GM21360 (cell line): ENCODE results near the gene FOXR1.
A peak's percentile ranks its signal among the peaks of the same experiment; 100 is the strongest.

Experiments
- ATAC-seq: cut with Tn5 transposase; IDR thresholded peaks from one replicate; pipeline ENCODE4 v1.9.1; 2021; ENCODE audit warnings: mild to moderate bottlenecking, moderate library complexity; ENCODE audit not compliant: unreplicated experiment

The FOXR1 gene, protein sequence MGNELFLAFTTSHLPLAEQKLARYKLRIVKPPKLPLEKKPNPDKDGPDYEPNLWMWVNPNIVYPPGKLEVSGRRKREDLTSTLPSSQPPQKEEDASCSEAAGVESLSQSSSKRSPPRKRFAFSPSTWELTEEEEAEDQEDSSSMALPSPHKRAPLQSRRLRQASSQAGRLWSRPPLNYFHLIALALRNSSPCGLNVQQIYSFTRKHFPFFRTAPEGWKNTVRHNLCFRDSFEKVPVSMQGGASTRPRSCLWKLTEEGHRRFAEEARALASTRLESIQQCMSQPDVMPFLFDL

DNA sequence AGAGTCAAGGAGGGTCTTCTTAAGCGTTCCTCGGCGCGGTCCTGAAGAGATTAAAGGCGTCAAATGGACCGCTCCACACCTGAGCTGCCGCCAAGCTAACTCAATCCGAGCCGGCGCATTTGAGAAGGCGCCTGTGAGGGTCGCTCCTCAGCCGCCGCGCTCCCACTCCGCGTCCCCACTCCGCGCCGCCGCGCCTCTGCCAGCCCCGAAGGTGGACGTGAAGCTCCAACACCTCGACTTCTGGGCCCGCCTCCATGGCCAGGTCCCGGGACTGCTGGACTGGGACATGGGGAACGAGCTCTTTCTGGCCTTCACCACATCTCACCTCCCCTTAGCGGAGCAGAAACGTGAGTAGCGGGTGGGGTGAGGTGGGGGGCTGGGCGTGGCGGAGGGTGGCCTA, at the start of gene FOXR1:
FOXR1 (plus strand) TSS at position 116 of the 400 bp plus-strand sequence; CDS start at position 287, 171 bp downstream.
- ATAC-seq, result no peak

GRCh38 chr11:118921929-118922744, 49.4 kb upstream of the FOXR1 start:
- no peak for ATAC-seq

- ATAC-seq, result no peak
These were observed 48.6 kb upstream of the FOXR1 start for GRCh38 chr11:118922745-118923627.

GRCh38 chr11:118923721-118924587, 47.6 kb upstream of the FOXR1 start:
- no peak for ATAC-seq

- ATAC-seq, result no peak
These were observed 46.7 kb upstream of the FOXR1 start for GRCh38 chr11:118924591-118925585.

DNA sequence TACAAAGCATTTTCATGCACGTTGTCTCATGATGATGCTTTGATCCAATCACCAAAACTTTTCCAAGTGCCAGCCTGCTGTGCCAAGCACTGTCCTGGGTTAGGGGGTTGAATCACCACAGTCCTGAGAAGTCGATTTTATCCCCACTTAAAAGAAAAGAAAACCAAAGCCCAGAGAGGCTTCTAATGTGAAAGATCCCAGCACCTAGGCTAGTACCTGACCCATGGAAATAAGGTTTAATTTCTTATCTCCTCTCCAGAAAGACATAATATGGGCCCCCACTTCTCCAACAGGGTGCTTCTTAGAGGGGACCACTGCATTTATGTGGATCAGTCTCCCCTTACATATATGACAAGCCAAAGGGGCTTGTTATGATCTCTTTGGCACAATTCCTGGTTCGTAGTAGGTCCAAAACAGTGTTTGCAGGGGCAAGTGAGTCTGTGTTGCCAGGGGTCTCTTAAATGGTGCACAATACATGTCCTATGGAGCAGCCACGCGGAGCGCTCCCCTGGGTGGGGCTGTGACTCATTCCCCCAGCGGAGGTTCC, 43.9 kb upstream of the FOXR1 start:
- ATAC-seq, result no peak

DNA sequence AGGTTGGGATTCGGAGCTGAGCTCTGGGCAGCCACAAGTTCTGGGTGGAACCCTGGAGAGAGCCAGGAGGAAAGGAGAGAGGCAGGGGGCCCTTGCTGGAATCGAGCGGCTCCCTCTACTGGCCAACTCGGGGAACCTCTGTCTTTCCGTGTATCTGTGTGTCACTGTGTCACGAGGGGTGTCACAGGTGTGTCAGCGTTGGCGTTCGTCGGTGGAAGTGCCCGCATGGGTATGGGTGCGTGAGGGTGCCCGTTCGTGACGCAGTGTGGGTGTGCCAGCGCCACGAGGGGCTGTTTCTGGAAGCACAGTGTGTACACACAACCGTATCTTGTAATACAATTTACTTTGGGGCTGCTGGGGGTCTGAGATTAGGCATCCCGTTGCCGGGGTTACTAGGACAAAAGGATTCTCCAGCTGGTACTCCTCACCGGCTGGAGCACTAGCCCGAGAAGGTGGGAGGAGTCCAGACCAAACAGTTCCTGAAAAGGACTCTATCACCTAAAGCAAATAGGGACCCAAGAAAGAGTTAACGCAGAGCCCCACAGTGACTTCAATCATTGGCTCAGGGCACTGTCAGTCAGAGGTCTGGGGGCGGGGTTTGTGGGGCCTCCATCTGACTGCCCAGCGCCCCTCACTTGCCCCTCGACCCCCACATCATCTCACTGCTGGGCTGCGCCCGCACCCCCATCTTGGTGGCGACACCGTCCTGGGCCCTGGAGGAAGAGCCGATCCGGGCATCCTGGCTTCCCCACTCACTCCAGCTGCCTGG, 43.3 kb upstream of the FOXR1 start:
- peak; percentile 37 for ATAC-seq

DNA sequence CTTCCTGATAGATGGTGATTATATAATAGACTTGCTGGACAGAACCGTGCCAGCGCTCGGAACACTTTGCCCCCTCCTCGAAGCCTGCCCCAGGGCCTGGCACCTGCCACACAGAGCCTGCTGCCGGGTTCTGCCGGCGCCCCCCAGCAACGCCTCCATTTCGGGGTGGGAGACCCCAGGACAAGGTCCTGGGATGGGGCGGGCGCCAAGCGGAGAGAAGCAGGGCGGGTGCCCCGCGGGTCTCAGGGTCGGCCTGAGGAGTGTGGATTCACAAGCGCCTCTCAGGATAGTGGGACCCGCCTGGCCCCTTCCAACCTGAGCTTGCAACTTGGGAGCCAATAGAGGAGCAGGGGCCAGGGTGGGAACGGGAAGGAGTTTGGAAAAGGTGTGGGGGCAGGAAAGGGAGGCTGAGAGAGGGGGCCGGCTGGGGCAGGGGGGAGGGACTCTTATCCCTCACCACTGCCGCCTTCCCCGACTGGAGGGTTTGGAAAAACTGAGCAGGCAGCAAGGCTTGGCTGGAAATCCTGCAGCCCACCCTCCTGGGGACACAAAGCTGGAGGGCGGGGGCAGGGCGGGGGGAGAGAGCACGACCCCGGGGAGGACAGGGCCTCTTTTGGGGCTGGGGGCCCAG, 42.6 kb upstream of the FOXR1 start:
- ATAC-seq, result peak; percentile 3

DNA sequence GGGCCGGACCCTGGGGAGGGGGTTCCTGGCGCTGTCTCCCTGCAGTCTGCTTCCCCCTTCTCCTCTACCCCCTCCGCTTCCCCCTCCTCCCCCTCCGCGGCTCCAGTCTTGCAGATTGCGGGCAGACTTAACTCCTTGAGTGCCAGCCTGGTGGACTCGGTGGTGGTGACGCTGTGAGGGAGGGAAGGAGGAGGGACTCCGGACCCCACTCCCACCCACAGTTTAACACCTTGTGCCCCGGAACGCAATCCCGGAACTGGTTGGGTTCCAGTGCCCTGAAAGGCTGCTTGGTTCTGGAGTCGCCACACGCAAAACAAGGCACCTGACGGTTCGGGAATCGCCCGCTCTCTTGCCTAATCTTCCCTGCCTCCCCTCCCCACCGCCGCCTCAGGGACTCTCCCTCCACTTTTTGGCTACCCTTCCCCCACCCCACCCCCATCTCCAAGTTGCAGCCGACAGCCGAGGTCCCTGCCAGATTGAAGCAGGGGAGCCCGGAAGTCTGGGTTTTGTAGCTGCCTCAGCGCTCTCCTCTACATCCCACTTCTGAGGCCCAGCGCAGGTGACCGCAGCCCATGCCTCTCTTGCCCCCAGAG, 42.0 kb upstream of the FOXR1 start:
- no peak for ATAC-seq

GRCh38 chr11:118930094-118930712, 41.4 kb upstream of the FOXR1 start:
- ATAC-seq, result no peak

DNA sequence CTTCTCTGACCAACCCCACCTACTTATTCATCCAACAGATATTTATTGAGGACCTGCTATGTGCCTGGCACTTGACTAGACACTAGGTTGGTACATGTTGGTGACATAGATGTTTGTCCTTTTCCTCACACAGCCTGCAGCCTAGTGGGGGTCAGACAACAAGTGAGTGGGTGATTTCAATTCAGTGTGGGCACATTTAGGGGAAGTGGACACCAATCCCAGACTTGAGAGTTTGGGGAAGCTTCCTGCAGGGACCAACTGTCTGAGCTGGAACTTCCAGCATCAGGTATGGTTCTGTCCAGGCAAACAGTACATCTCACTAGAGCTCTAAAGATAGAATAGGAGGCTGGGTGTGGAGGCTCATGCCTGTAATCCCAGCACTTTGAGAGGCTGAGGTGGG, 40.0 kb upstream of the FOXR1 start:
- no peak for ATAC-seq

DNA sequence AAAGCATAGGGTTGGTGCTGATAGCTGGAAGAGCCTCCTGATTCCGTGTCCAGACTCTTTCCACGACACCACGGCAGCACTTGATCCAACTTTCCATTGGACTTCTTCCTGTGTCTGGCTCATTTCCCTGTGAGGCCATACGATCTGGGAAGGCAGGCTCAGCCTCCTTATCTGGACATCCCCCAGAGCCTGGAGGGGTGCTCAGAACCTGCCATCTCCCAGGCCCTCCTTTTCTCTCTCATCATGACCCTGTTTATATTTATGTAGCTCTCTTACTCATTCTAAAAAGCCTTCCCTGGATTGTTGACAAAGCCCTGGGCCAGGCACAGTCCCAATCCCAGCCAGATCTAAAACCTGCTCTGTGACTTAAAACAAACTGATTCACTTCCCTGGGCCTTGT, 38.1 kb upstream of the FOXR1 start:
- ATAC-seq, result no peak

GRCh38 chr11:118935376-118935775, 36.2 kb upstream of the FOXR1 start:
- no peak for ATAC-seq

GRCh38 chr11:118938491-118939403, 32.8 kb upstream of the FOXR1 start:
- no peak for ATAC-seq

DNA sequence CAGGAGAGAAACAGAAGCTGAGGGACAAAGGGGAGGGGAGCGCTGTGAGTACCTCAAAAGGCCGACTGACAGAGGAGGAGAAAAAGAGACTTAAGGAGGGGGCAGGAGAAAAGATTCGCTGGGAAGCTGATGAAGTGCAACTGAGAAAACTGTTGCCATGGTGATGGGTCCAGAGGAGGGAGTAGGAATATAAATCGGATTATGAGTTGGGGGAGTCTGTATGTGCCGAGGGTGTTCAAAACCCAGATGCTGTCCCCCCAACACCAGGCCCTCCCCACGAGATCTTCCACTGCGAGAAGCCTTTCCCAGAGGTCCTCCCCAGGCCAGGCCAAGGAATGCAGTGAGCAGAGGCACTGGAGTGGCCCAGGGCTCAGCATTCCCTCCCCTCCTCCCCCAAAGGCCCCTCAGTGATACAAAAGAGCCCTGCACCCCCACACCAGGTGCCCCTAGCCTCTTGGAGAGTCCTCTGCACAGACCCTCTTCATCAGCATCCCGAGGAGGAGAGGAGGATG, 32.1 kb upstream of the FOXR1 start:
- no peak for ATAC-seq
